ENCODE data around the gene GPD2.

DNA sequence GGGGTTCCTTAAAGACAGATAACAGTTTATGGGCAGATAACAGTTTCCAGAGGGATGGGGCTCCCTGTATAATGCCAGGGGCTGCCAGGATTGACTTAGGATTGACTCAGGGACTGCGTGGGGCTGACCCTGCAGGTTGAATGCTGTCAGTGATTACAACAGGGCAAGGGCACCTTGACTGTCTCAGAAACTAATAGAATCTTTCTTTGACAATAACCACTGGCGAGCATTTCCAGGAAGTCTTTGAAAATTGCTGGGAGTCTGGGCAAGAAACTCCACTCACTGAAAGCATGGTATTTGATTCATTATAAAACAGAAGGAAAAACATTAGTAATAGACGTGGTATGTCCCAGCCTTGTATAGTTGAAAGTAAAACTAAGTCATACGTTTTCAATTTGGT, 101.0 kb downstream of the GPD2 start:
- TF ChIP-seq GATA2 (IDR thresholded peaks at IDR 0.05; ENCODE audit: low read depth, low read length) (no peak), GATA3 (IDR thresholded peaks at IDR 0.05; ENCODE audit: low read depth, low read length) (no peak)

Data from SH-SY5Y (cell line).